GM12878 (cell line): ENCODE measurements around the gene NSFL1C. TPM values are rescaled to one million over a fixed set of nuclear protein-coding genes. Genes with fewer than 3 reads are reported as not detected.

Experiments
- BRCA1 ChIP-seq: IDR thresholded peaks from 2 replicates; pipeline ENCODE4 v1.6.1; 2011; ENCODE audit warnings: low read depth, low read length, improper control_type of control experiment
- ELK1 ChIP-seq: IDR thresholded peaks from 2 replicates; pipeline ENCODE4 v1.6.1; 2012; ENCODE audit warnings: low read depth, low read length, improper control_type of control experiment
- JUND ChIP-seq: IDR thresholded peaks from 2 replicates; pipeline ENCODE4 v1.6.1; 2012; ENCODE audit warnings: low read depth, mild to moderate bottlenecking, low read length, improper control_type of control experiment, moderate library complexity
- MEF2B ChIP-seq: fragments of 450-650 bp; IDR thresholded peaks from 2 replicates; pipeline ENCODE4 v1.6.1; 2018; ENCODE audit warnings: mild to moderate bottlenecking, moderate library complexity; ENCODE audit not compliant: partially characterized antibody, poor library complexity, severe bottlenecking
- NR2C2 ChIP-seq: IDR thresholded peaks from 2 replicates; pipeline ENCODE4 v1.6.1; 2011; ENCODE audit warnings: borderline replicate concordance, low read depth; ENCODE audit not compliant: control insufficient read depth, insufficient read length
- NR2F1 ChIP-seq: fragments of 450-650 bp; conservative IDR thresholded peaks from 2 replicates; pipeline ENCODE4 v1.6.1; 2017; ENCODE audit warnings: mild to moderate bottlenecking
- SREBF1 ChIP-seq: IDR thresholded peaks from 2 replicates; pipeline ENCODE4 v1.6.1; 2012; ENCODE audit warnings: mild to moderate bottlenecking, low read length
- SRF ChIP-seq, 2 experiments: IDR thresholded peaks; 2 replicates each; pipeline ENCODE4 v1.6.1; 2011; ENCODE audit warnings: low read depth in 2 of 2, low read length in 2 of 2, mild to moderate bottlenecking in 1 of 2, moderate library complexity in 1 of 2
- TCF7 ChIP-seq: IDR thresholded peaks from 2 replicates; pipeline ENCODE4 v1.6.1; 2014; ENCODE audit warnings: antibody characterized with exemption, borderline replicate concordance
- ZBTB33 ChIP-seq: fragments of 450-650 bp; IDR thresholded peaks from 2 replicates; pipeline ENCODE4 v1.6.1; 2017; ENCODE audit warnings: mild to moderate bottlenecking
- ZZZ3 ChIP-seq: IDR thresholded peaks from 2 replicates; pipeline ENCODE4 v1.6.1; 2011; ENCODE audit warnings: low read depth; ENCODE audit not compliant: control insufficient read depth, insufficient read length
- polyA plus RNA-seq, 11 experiments: library from polyadenylated mRNA; depleted of rRNA in 4 of 11; unstranded in 6 of 11; stranded (reverse) in 5 of 11; fragments of >200 nt; fragmentation: Nextera tagmentation in 4 of 11; fragmentation: Illumina TruSeq in 1 of 11; extraction: Ambion mirVana in 4 of 11; extraction: Trizol in 1 of 11; gene quantifications; 1 replicate in 1 of 11; 2 replicates in 10 of 11; pipeline versions ENCODE4 v1.2.1 to v1.2.3, GENCODE V29; 2011 to 2016; ENCODE audit warnings: inconsistent platforms in 2 of 11, missing spikeins in 2 of 11, low read depth in 1 of 11
- total RNA-seq, 4 experiments: library from RNA; depleted of rRNA in 3 of 4; stranded (reverse); fragments of >200 nt in 3 of 4; fragmentation: Illumina TruSeq in 1 of 4; extraction: Trizol in 1 of 4; gene quantifications; 2 replicates each; pipeline versions ENCODE4 v1.2.1 to v1.2.3, GENCODE V29; 2013 to 2021

The NSFL1C gene
- total and polyA plus RNA-seq, 10 of the 15 experiments (the other 5 are each of a cell fraction or from before 2014, with no cell fraction given): 21.5 to 100 (median 38.1) TPM

GRCh38 chr20:1471242-1471641, 4.6 kb upstream of the NSFL1C start (continued):
- no peak for TF ChIP-seq NR2C2
- no peak for TF ChIP-seq BRCA1
- TF ChIP-seq ZZZ3: no peak
- TF ChIP-seq NR2F1: no peak
- no peak for TF ChIP-seq MEF2B
- no peak for TF ChIP-seq SRF (IDR thresholded peaks at IDR 0.05; ENCODE audit: low read depth in 2 of 2, low read length in 2 of 2)
- TF ChIP-seq ELK1: no peak
- no peak for TF ChIP-seq TCF7
- TF ChIP-seq ZBTB33: no peak
- TF ChIP-seq SREBF1: no peak
- no peak for TF ChIP-seq JUND
